ENCODE results near the gene TRPC4. TPM values are rescaled to one million over a fixed set of nuclear protein-coding genes. Genes with fewer than 3 reads are reported as not detected.
A peak's percentile ranks its signal among the peaks of the same experiment; 100 is the strongest.

Gene TRPC4
- total RNA-seq, 1 experiment from 2014 or later, result 19.0 TPM

- no CpG with 5 or more reads among the region's 6 CpGs for whole genome bisulfite sequencing (ENCODE audit: extremely low coverage, insufficient read length, low lambda C conversion rate)
- no peak within 1 kb of the TSS for H2BK5ac ChIP-seq (ENCODE audit: insufficient read length, low read length)
- peaks cover 3% of the 10 kb centered on the region; the same call in 1 of the 2 replicates for H3K4me1 ChIP-seq (ENCODE audit: insufficient read depth, low read length)
- no peak within 1 kb of the TSS for H3K9ac ChIP-seq (ENCODE audit: extremely low read depth, insufficient read length, low read length)
- no peak within 1 kb of the TSS for H2AK5ac ChIP-seq (ENCODE audit: insufficient read length, low read length)
- no peak within 1 kb of the TSS for H3K18ac ChIP-seq (ENCODE audit: insufficient read length, low read depth, low read length)
- H3K23ac ChIP-seq (ENCODE audit: insufficient read length, low read depth, low read length), result no peak within 1 kb of the TSS
- H2BK20ac ChIP-seq (ENCODE audit: low read depth, low read length, poor library complexity, severe bottlenecking), result no peak within 1 kb of the TSS
- no peak within 1 kb of the TSS for H3K27ac ChIP-seq (ENCODE audit: insufficient read length, low read depth, low read length)
- peak within 1 kb of the TSS in 2 of 3 experiments; percentile 61 to 88; a peak in 3 of 7 replicates for H3K27ac Mint-ChIP-seq
- DNase-seq, result no peak
- no peaks in the 10 kb centered on the region; a peak in 1 of 7 replicates for H3K36me3 Mint-ChIP-seq (ENCODE audit: insufficient read depth in 1 of 3, low read depth in 3 of 3)
- no peaks in the 10 kb centered on the region for H3K79me1 ChIP-seq (ENCODE audit: insufficient read depth, low read depth, low read length, poor library complexity, severe bottlenecking)
- no peak within 1 kb of the TSS for H2BK120ac ChIP-seq (ENCODE audit: low read depth, low read length, poor library complexity, severe bottlenecking)
- no peaks in the 10 kb centered on the region for H3K27me3 ChIP-seq (ENCODE audit: insufficient read depth, low read length)
- H2AFZ ChIP-seq (ENCODE audit: low read length), result no peak within 1 kb of the TSS
- no peak within 1 kb of the TSS for H3K4ac ChIP-seq (ENCODE audit: low read depth, low read length)
- H3K9me3 Mint-ChIP-seq, result no peaks in the 10 kb centered on the region
- H3K9me3 ChIP-seq (ENCODE audit: control insufficient read depth, low read depth, low read length), result no peaks in the 10 kb centered on the region
- H3K27me3 Mint-ChIP-seq (ENCODE audit: low read depth), result no peaks in the 10 kb centered on the region
- H4K8ac ChIP-seq (replicated peaks; ENCODE audit: insufficient read length, low read depth, low read length), result no peak within 1 kb of the TSS
- H3K4me2 ChIP-seq (ENCODE audit: insufficient read depth, insufficient read length, low read length), result no peak within 1 kb of the TSS
- H3T11ph ChIP-seq (ENCODE audit: low read length), result no peak within 1 kb of the TSS
- no peak for TF ChIP-seq CTCF (conservative IDR thresholded peaks at IDR 0.05)
- no peaks in the 10 kb centered on the region for H3K79me2 ChIP-seq (ENCODE audit: insufficient read depth, low read length)
- H3K23me2 ChIP-seq (ENCODE audit: insufficient read length, low read depth, low read length, poor library complexity, severe bottlenecking), result no peaks in the 10 kb centered on the region
- no peak within 1 kb of the TSS for H3K14ac ChIP-seq (ENCODE audit: insufficient read depth, low read length)
- H3K4me1 Mint-ChIP-seq, result peaks cover 34 to 45% of the 10 kb centered on the region in 2 experiments
- H2BK15ac ChIP-seq (ENCODE audit: low read depth, low read length), result no peak within 1 kb of the TSS
- peak within 1 kb of the TSS in 1 of 2 experiments; percentile 51; a peak in 1 of 5 replicates for H3K4me3 Mint-ChIP-seq
- no peaks in the 10 kb centered on the region for H4K20me1 ChIP-seq (ENCODE audit: control insufficient read depth, insufficient read depth, insufficient read length)
- no peak within 1 kb of the TSS for H4K91ac ChIP-seq (ENCODE audit: insufficient read length, low read depth, low read length)
- H3K56ac ChIP-seq (ENCODE audit: insufficient read length, low read depth, low read length), result no peak within 1 kb of the TSS
- no peak within 1 kb of the TSS for H4K5ac ChIP-seq (ENCODE audit: insufficient read length, low read depth, low read length)
- H2BK12ac ChIP-seq (ENCODE audit: insufficient read length, low read depth, low read length), result no peak within 1 kb of the TSS
Measured at GRCh38 chr13:37598597-37598996, 271.0 kb downstream of the TRPC4 start, which contains the start of gene POSTN. POSTN (minus strand) TSS chr13:37598768; CDS start chr13:37598726, 42 bp downstream.

Measured in H9 (cell line).